Activated effector memory CD4-positive, alpha-beta T cell treated with anti-CD3 and anti-CD28 coated beads, Interleukin-2, amount 50 U/mL, for 16 hours (primary cell): ENCODE data around the gene COL25A1.
"Not testable (repeated sequence)": the region's sequence is repeated elsewhere in the genome, so short reads cannot be mapped to it uniquely, and the experiment has no call there.

Source experiments
- DNase-seq: peaks from one replicate; pipeline ENCODE4 v3.0.0-alpha.2; 2020

The COL25A1 gene

GRCh38 chr4:109004418-109004817 is 298.0 kb downstream of the COL25A1 start:
- DNase-seq: no peak

- no peak for DNase-seq
Measured at GRCh38 chr4:109003964-109004363, 298.5 kb downstream of the COL25A1 start.

- no peak for DNase-seq
Measured at GRCh38 chr4:108991551-108992328, 310.7 kb downstream of the COL25A1 start.

GRCh38 chr4:108988464-108989195 is 313.8 kb downstream of the COL25A1 start:
- no peak for DNase-seq

GRCh38 chr4:108984495-108984894 is 318.0 kb downstream of the COL25A1 start:
- DNase-seq: not testable (repeated sequence)

GRCh38 chr4:108982402-108983185 is 319.9 kb downstream of the COL25A1 start:
- no peak for DNase-seq

GRCh38 chr4:108980455-108981239 is 321.8 kb downstream of the COL25A1 start:
- DNase-seq: no peak

GRCh38 chr4:108979759-108980158 is 322.7 kb downstream of the COL25A1 start:
- DNase-seq: no peak

- no peak for DNase-seq
Measured at GRCh38 chr4:108978066-108978465, 324.4 kb downstream of the COL25A1 start.

- DNase-seq: no peak
Measured at GRCh38 chr4:108972613-108973283, 329.7 kb downstream of the COL25A1 start.

GRCh38 chr4:108971473-108971872 is 331.0 kb downstream of the COL25A1 start:
- no peak for DNase-seq

GRCh38 chr4:108965472-108966076 is 336.9 kb downstream of the COL25A1 start:
- no peak for DNase-seq

- no peak for DNase-seq
Measured at GRCh38 chr4:108965016-108965415, 337.4 kb downstream of the COL25A1 start.

- DNase-seq: no peak
Measured at GRCh38 chr4:108963910-108964309, 338.5 kb downstream of the COL25A1 start.

GRCh38 chr4:108959491-108959890 is 343.0 kb downstream of the COL25A1 start:
- no peak for DNase-seq

- no peak for DNase-seq
Measured at GRCh38 chr4:108954880-108955279, 347.6 kb downstream of the COL25A1 start.

GRCh38 chr4:108953941-108954340 is 348.5 kb downstream of the COL25A1 start:
- DNase-seq: no peak

GRCh38 chr4:108950158-108950915 is 352.1 kb downstream of the COL25A1 start:
- no peak for DNase-seq

- no peak for DNase-seq
Measured at GRCh38 chr4:108947526-108947925, 354.9 kb downstream of the COL25A1 start.

GRCh38 chr4:108946237-108946636 is 356.2 kb downstream of the COL25A1 start:
- no peak for DNase-seq
